ENCODE measurements around the gene SHLD1.
"Not testable (repeated sequence)": the region's sequence is repeated elsewhere in the genome, so short reads cannot be mapped to it uniquely, and the experiment has no call there.

SHLD1 gene

GRCh38 chr20:5779071-5779900 lies 29.1 kb downstream of the SHLD1 start:
- Histone ChIP-seq H3K27ac (no peak overlapping the region), H3K4me1 (ENCODE audit: control insufficient read depth in 1 of 2, insufficient read depth in 1 of 2, low read depth in 1 of 2, low read length in 1 of 2) (peaks cover 10 to 12% of the 10 kb centered on the region in 2 experiments), H3K4me3 (ENCODE audit: low read depth in 1 of 2, low read length in 1 of 2) (no peak overlapping the region), H3K36me3 (peaks cover 12% of the 10 kb centered on the region), H3K9me3 (no peaks in the 10 kb centered on the region), H3K27me3 (no peaks in the 10 kb centered on the region)
- no peak for TF ChIP-seq CTCF (IDR thresholded peaks at IDR 0.05)

DNA sequence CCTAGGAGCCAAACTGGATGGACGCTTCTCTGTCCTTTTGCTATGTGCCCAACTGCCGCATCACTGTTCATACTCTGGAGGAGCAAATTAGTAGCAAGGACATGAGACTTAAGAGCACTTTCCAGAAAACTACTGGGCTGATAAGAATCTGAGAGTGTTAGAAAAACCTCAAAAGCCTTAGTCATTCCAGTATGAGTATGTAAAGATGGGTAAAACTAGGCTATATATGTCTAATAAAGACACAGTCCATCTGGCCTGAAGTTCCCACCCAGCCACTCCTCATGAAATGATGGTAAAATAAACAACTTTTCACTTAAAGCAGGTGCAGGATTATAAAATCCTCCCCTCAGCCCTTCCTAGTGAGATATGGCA lies 30.6 kb downstream of the SHLD1 start:
- H3K27ac ChIP-seq: no peak overlapping the region
- no peak for TF ChIP-seq CTCF (IDR thresholded peaks at IDR 0.05)
- H3K36me3 ChIP-seq: peaks cover 12% of the 10 kb centered on the region
- no peaks in the 10 kb centered on the region for H3K27me3 ChIP-seq
- H3K4me3 ChIP-seq (ENCODE audit: low read depth in 1 of 2, low read length in 1 of 2): no peak overlapping the region
- no peaks in the 10 kb centered on the region for H3K9me3 ChIP-seq
- no peaks in the 10 kb centered on the region for H3K4me1 ChIP-seq (ENCODE audit: control insufficient read depth in 1 of 2, insufficient read depth in 1 of 2, low read depth in 1 of 2, low read length in 1 of 2)

GRCh38 chr20:5781367-5781766 lies 31.2 kb downstream of the SHLD1 start:
- peaks cover 12% of the 10 kb centered on the region for H3K36me3 ChIP-seq
- not testable (repeated sequence) for H3K9me3 ChIP-seq; H3K4me1 ChIP-seq (ENCODE audit: control insufficient read depth in 1 of 2, insufficient read depth in 1 of 2, low read depth in 1 of 2, low read length in 1 of 2); H3K27me3 ChIP-seq; H3K27ac ChIP-seq; H3K4me3 ChIP-seq (ENCODE audit: low read depth in 1 of 2, low read length in 1 of 2)

DNA sequence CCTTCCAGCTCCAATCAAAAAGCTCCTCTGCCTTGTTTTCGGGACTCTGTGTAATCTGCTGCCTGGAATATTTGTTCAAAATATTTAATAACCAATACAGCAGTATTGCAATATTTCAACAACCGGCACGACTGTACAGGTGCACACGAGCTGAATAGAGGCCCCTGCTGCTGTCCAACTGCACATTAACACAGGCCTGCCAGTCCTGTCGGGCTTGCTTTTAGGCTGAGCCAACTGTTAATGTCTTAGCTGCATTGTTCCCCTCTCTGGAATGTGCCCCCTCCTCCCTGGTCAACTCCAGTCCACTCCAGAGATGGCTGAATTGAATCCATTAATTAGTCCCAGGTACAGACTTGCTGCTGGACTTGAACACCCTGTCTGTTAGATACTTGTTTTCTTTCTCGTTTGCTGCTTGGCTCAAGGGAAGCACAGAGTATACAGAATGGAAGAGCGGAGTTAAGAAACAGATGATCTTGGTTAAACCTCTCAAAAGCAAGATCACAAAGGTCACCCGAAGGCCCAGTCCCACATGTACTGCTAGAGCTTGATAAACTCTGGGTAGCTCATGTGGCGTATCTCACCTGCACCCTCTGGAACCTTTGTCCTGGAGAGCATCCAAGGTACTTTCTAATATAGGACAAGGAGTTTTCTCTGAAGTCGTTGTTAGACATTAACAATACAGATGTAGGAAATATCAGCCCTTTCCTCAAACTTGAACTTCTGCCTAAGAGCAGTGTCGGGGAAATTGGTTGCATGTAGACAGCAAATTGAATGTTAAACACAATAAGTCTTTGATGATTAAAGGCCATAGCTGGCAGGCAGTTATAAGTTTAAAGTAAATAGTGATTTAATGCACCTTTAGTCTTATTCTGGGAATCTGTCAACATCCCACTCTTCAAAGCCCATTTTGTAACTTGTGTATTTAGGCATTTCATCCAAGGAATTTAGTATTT lies 31.9 kb downstream of the SHLD1 start:
- no peaks in the 10 kb centered on the region for H3K4me1 ChIP-seq (ENCODE audit: control insufficient read depth in 1 of 2, insufficient read depth in 1 of 2, low read depth in 1 of 2, low read length in 1 of 2)

GRCh38 chr20:5784735-5785134 lies 34.5 kb downstream of the SHLD1 start:
- no peak for TF ChIP-seq CTCF (IDR thresholded peaks at IDR 0.05)
- H3K4me3 ChIP-seq (ENCODE audit: low read depth in 1 of 2, low read length in 1 of 2): no peak overlapping the region
- no peak overlapping the region for H3K27ac ChIP-seq
- no peaks in the 10 kb centered on the region for H3K27me3 ChIP-seq
- peaks cover 12% of the 10 kb centered on the region for H3K36me3 ChIP-seq
- H3K9me3 ChIP-seq: no peaks in the 10 kb centered on the region
- peaks cover 13 to 17% of the 10 kb centered on the region in 2 experiments for H3K4me1 ChIP-seq (ENCODE audit: control insufficient read depth in 1 of 2, insufficient read depth in 1 of 2, low read depth in 1 of 2, low read length in 1 of 2)

More for the DNA sequence above, 31.9 kb downstream of the SHLD1 start:
- H3K36me3 ChIP-seq: peaks cover 12% of the 10 kb centered on the region
- no peaks in the 10 kb centered on the region for H3K27me3 ChIP-seq
- H3K27ac ChIP-seq: no peak overlapping the region
- no peaks in the 10 kb centered on the region for H3K9me3 ChIP-seq
- no peak for TF ChIP-seq CTCF (IDR thresholded peaks at IDR 0.05)
- no peak overlapping the region for H3K4me3 ChIP-seq (ENCODE audit: low read depth in 1 of 2, low read length in 1 of 2)
